GM23338 (cell line): ENCODE data around the gene EDEM2. TPM values are rescaled to one million over a fixed set of nuclear protein-coding genes. Genes with fewer than 3 reads are reported as not detected.

ENCODE experiments used
- ATAC-seq: fragments of 200-7000 bp; cut with Tn5 transposase; 3 replicates; pipeline ENCODE4 v1.9.1; 2020
- DNase-seq: peaks from one replicate; pipeline ENCODE4 v3.0.0-alpha.2; 2015; ENCODE audit warnings: low spot score
- H2AFZ ChIP-seq: fragments of 200-600 bp; sonication (generic); 2 replicates; pipeline ENCODE4 v1.8.0; 2016; ENCODE audit warnings: antibody characterized with exemption, mild to moderate bottlenecking, moderate library complexity
- H3F3A ChIP-seq: fragments of 200-600 bp; sonication (generic); replicated peaks from 2 replicates; pipeline ENCODE4 v1.8.0; 2017; ENCODE audit warnings: antibody characterized with exemption, mixed run types, low read depth
- H3K27ac ChIP-seq: fragments of 200-600 bp; sonication (generic); 2 replicates; pipeline ENCODE4 v1.6.1; 2016; ENCODE audit warnings: low read depth
- H3K27me3 ChIP-seq: fragments of 200-600 bp; sonication (generic); 2 replicates; pipeline ENCODE4 v1.8.0; 2016; ENCODE audit warnings: mild to moderate bottlenecking, mixed run types, moderate library complexity; ENCODE audit not compliant: insufficient read depth
- H3K36me3 ChIP-seq: fragments of 200-600 bp; sonication (generic); 2 replicates; pipeline ENCODE4 v1.8.0; 2016; ENCODE audit warnings: mild to moderate bottlenecking; ENCODE audit not compliant: insufficient read depth
- H3K4me1 ChIP-seq: fragments of 200-600 bp; sonication (generic); 2 replicates; pipeline ENCODE4 v1.8.0; 2016; ENCODE audit warnings: mild to moderate bottlenecking, moderate library complexity; ENCODE audit not compliant: insufficient read depth
- H3K4me2 ChIP-seq: fragments of 200-600 bp; sonication (generic); 2 replicates; pipeline ENCODE4 v1.7.1; 2017; ENCODE audit warnings: mixed run types
- H3K4me3 ChIP-seq: fragments of 200-600 bp; sonication (generic); 2 replicates; pipeline ENCODE4 v1.6.1; 2016; ENCODE audit warnings: mixed run types
- H3K79me2 ChIP-seq: fragments of 200-600 bp; sonication (generic); replicated peaks from 2 replicates; pipeline ENCODE4 v1.8.0; 2017; ENCODE audit warnings: mild to moderate bottlenecking; ENCODE audit not compliant: insufficient read depth
- H3K9me2 ChIP-seq: fragments of 200-600 bp; sonication (generic); 2 replicates; pipeline ENCODE4 v1.8.0; 2017; ENCODE audit not compliant: insufficient read depth
- H4K20me1 ChIP-seq: fragments of 200-600 bp; sonication (generic); replicated peaks from 2 replicates; pipeline ENCODE4 v1.8.0; 2017; ENCODE audit warnings: mild to moderate bottlenecking; ENCODE audit not compliant: insufficient read depth
- H3K27ac Mint-ChIP-seq: 2 replicates; pipeline ENCODE4 v1.8.0; 2020; ENCODE audit warnings: inconsistent platforms, mild to moderate bottlenecking, moderate library complexity, mixed read lengths
- H3K27me3 Mint-ChIP-seq: 3 replicates; pipeline ENCODE4 v1.8.0; 2022; ENCODE audit warnings: low read depth, mild to moderate bottlenecking, moderate library complexity, mixed read lengths, inconsistent platforms; ENCODE audit not compliant: insufficient read depth, poor library complexity
- H3K36me3 Mint-ChIP-seq: 3 replicates; pipeline ENCODE4 v1.8.0; 2021; ENCODE audit warnings: low read depth, mild to moderate bottlenecking, inconsistent platforms, moderate library complexity, mixed read lengths
- H3K4me1 Mint-ChIP-seq: 3 replicates; pipeline ENCODE4 v1.8.0; 2020; ENCODE audit warnings: mild to moderate bottlenecking, inconsistent platforms, mixed read lengths
- H3K4me3 Mint-ChIP-seq: 3 replicates; pipeline ENCODE4 v1.8.0; 2021; ENCODE audit warnings: moderate library complexity, mild to moderate bottlenecking, inconsistent platforms, mixed read lengths
- H3K9me3 Mint-ChIP-seq: 3 replicates; pipeline ENCODE4 v1.8.0; 2020; ENCODE audit warnings: moderate library complexity, mild to moderate bottlenecking, inconsistent platforms, mixed read lengths
- CREB1 ChIP-seq: fragments of 250-450 bp; sonication (Bioruptor Pico); IDR thresholded peaks from 2 replicates; pipeline ENCODE4 v1.5.0; 2020; ENCODE audit warnings: low read depth, mild to moderate bottlenecking, moderate library complexity
- CTCF ChIP-seq, 2 experiments: fragments of 200-600 bp in 1 of 2; sonication (generic) in 1 of 2; conservative IDR thresholded peaks; 2 replicates each; pipeline versions ENCODE4 v1.5.1 to v1.6.1; 2016 to 2017; ENCODE audit warnings: antibody characterized with exemption in 2 of 2, low read depth in 2 of 2, mild to moderate bottlenecking in 2 of 2, moderate library complexity in 1 of 2
- JUNB ChIP-seq: IDR thresholded peaks from one replicate; pipeline ENCODE4 v1.6.1; 2016; ENCODE audit warnings: antibody characterized with exemption; ENCODE audit not compliant: unreplicated experiment
- POLR2AphosphoS5 ChIP-seq: IDR thresholded peaks from 2 replicates; pipeline ENCODE4 v1.6.1; 2016; ENCODE audit warnings: antibody characterized with exemption, low read depth
- ZNF331 ChIP-seq: fragments of 250-450 bp; sonication (Bioruptor Pico); IDR thresholded peaks from 2 replicates; pipeline ENCODE4 v1.5.0; 2020; ENCODE audit warnings: low read depth, mild to moderate bottlenecking, moderate library complexity
- ZNF462 ChIP-seq: fragments of 250-450 bp; sonication (Bioruptor Pico); IDR thresholded peaks from 2 replicates; pipeline ENCODE4 v1.5.0; 2020; ENCODE audit warnings: mild to moderate bottlenecking, moderate library complexity
- polyA plus RNA-seq: library from polyadenylated mRNA; unstranded; fragments of >200 nt; fragmentation: Nextera tagmentation; extraction: Ambion mirVana; gene quantifications from 2 replicates; pipeline ENCODE4 v1.2.1, GENCODE V29; 2016
- total RNA-seq: library from RNA; depleted of rRNA; stranded (reverse); fragments of >200 nt; shearing (Covaris generic); gene quantifications from 2 replicates; pipeline ENCODE4 v1.2.3, GENCODE V29; 2014

The EDEM2 gene
- total and polyA plus RNA-seq, 2 experiments from 2014 or later: 13.9 to 25.3 TPM

- TF ChIP-seq ZNF462 (no peak), CREB1 (CRISPR knock-in tag) (no peak), JUNB (no peak)
Measured at GRCh38 chr20:35192118-35192872, 45.2 kb upstream of the EDEM2 start (continued).

GRCh38 chr20:35191419-35192117 is 44.4 kb upstream of the EDEM2 start:
- no peaks in the 10 kb centered on the region for H4K20me1 ChIP-seq
- no peak; the same call in 2 of the 3 replicates for ATAC-seq
- peaks cover 36% of the 10 kb centered on the region for H3K9me3 Mint-ChIP-seq
- peaks cover 2% of the 10 kb centered on the region for H3K27me3 Mint-ChIP-seq
- H3K4me3 ChIP-seq: no peak overlapping the region
- no peak overlapping the region for H3K4me2 ChIP-seq
- no peaks in the 10 kb centered on the region for H3K9me2 ChIP-seq
- H3K27me3 ChIP-seq: no peaks in the 10 kb centered on the region
- peaks cover 21% of the 10 kb centered on the region for H3K4me1 Mint-ChIP-seq
- no peaks in the 10 kb centered on the region for H3F3A ChIP-seq
- no peak overlapping the region for H2AFZ ChIP-seq
- no peak overlapping the region for H3K27ac Mint-ChIP-seq
- peaks cover 12% of the 10 kb centered on the region; the same call in 1 of the 3 replicates for H3K36me3 Mint-ChIP-seq
- no peak overlapping the region for H3K27ac ChIP-seq
- H3K79me2 ChIP-seq: no peaks in the 10 kb centered on the region
- H3K36me3 ChIP-seq: no peaks in the 10 kb centered on the region
- no peak overlapping the region for H3K4me3 Mint-ChIP-seq
- peaks cover 5% of the 10 kb centered on the region; the same call in 1 of the 2 replicates for H3K4me1 ChIP-seq
- DNase-seq: no peak
- TF ChIP-seq POLR2AphosphoS5 (no peak), CTCF (conservative IDR thresholded peaks at IDR 0.05; ENCODE audit: low read depth in 2 of 2) (no peak), ZNF331 (no peak)
